HepG2 (cell line): ENCODE data around the gene DYDC2. TPM values are rescaled to one million over a fixed set of nuclear protein-coding genes. Genes with fewer than 3 reads are reported as not detected.
A peak's percentile ranks its signal among the peaks of the same experiment; 100 is the strongest.

Experiments used
- HIC2 ChIP-seq: sonication (generic); formaldehyde crosslinking; IDR thresholded peaks from 2 replicates; pipeline ENCODE4 v1.9.0; 2022; ENCODE audit warnings: low read depth, missing genetic modification reagents
- HNF1A ChIP-seq, 2 experiments: sonication (generic) in 1 of 2; formaldehyde crosslinking in 1 of 2; IDR thresholded peaks; 2 replicates each; pipeline versions ENCODE4 v1.4.0 to v1.6.1; 2016 to 2020; ENCODE audit warnings: borderline replicate concordance in 1 of 2, low read depth in 1 of 2, mild to moderate bottlenecking in 1 of 2, missing genetic modification reagents in 1 of 2
- MYNN ChIP-seq: sonication (generic); formaldehyde crosslinking; IDR thresholded peaks from 2 replicates; pipeline ENCODE4 v1.4.0; 2020; ENCODE audit warnings: mild to moderate bottlenecking, low read depth, missing genetic modification reagents
- NR2F2 ChIP-seq: IDR thresholded peaks from 2 replicates; pipeline ENCODE4 v1.6.1; 2012; ENCODE audit warnings: low read depth, inconsistent platforms, borderline replicate concordance
- SOX5 ChIP-seq: IDR thresholded peaks from 2 replicates; pipeline ENCODE4 v1.6.1; 2016; ENCODE audit warnings: borderline replicate concordance
- ZNF496 ChIP-seq: sonication (generic); formaldehyde crosslinking; IDR thresholded peaks from 2 replicates; pipeline ENCODE4 v1.8.1; 2023; ENCODE audit warnings: mild to moderate bottlenecking, moderate library complexity, missing genetic modification reagents; ENCODE audit not compliant: insufficient replicate concordance
- ZNF512B ChIP-seq: sonication (generic); formaldehyde crosslinking; IDR thresholded peaks from 2 replicates; pipeline ENCODE4 v1.5.1; 2020; ENCODE audit warnings: missing genetic modification reagents, mild to moderate bottlenecking, borderline replicate concordance
- ZNF703 ChIP-seq: sonication (generic); formaldehyde crosslinking; IDR thresholded peaks from 2 replicates; pipeline ENCODE4 v1.5.1; 2020; ENCODE audit warnings: missing genetic modification reagents, mild to moderate bottlenecking, moderate library complexity, borderline replicate concordance
- ZNF775 ChIP-seq: sonication (generic); formaldehyde crosslinking; IDR thresholded peaks from 2 replicates; pipeline ENCODE4 v1.4.0; 2020; ENCODE audit warnings: missing genetic modification reagents, mild to moderate bottlenecking, moderate library complexity, borderline replicate concordance
- polyA plus RNA-seq, 8 experiments: library from polyadenylated mRNA; depleted of rRNA in 3 of 8; stranded (reverse) in 7 of 8; unstranded in 1 of 8; fragments of >200 nt; fragmentation: Illumina TruSeq in 4 of 8; extraction: Trizol in 4 of 8; gene quantifications; 2 replicates each; pipeline versions ENCODE4 v1.2.1 to v1.2.3, GENCODE V29; 2011 to 2016; ENCODE audit warnings: low read depth in 4 of 8, missing spikeins in 1 of 8, mixed read lengths in 1 of 8; ENCODE audit not compliant: insufficient read depth in 1 of 8
- total RNA-seq, 5 experiments: library from RNA; depleted of rRNA; stranded (reverse); fragments of >200 nt; fragmentation: Illumina TruSeq; extraction: Trizol; gene quantifications; 2 replicates each; pipeline ENCODE4 v1.2.3, GENCODE V29; 2016; ENCODE audit warnings: low read depth in 1 of 5
- TF ChIP-seq, protein P1 (sequence below): sonication (generic); formaldehyde crosslinking; IDR thresholded peaks from 2 replicates; pipeline ENCODE4 v1.4.0; 2020; ENCODE audit warnings: missing genetic modification reagents, mild to moderate bottlenecking, borderline replicate concordance
- TF ChIP-seq, protein P2 (sequence below): fragments of 450-650 bp; IDR thresholded peaks from 2 replicates; pipeline ENCODE4 v1.6.1; 2017
- TF ChIP-seq, protein P3 (sequence below): sonication (generic); formaldehyde crosslinking; IDR thresholded peaks from 2 replicates; pipeline ENCODE4 v1.5.1; 2020; ENCODE audit warnings: missing genetic modification reagents, mild to moderate bottlenecking, borderline replicate concordance

DYDC2 gene
- total and polyA plus RNA-seq, 2 of the 13 experiments (the other 11 are each of a cell fraction or from before 2014, with no cell fraction given): 0.98 to 2.3 TPM

DNA sequence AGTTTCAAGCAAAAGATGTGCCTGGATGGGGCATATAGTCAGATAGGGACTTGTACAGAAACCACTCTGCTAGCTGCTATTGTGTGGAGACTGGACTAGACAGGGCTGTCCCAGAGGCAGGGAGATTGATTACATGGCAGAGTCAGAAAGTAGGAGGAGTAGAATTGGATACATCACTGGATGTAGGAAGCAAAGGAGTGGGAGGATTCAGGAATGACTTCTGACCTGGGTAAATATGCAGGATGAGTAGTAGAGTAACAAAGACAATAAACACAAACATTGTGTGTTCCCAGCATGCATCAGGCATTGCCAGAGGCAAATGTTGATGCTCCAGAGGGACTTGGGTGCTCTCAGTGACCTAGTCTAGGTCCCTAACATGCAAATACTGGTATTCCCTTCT, 36.2 kb upstream of the DYDC2 start (continued):
- TF ChIP-seq, protein P1, sequence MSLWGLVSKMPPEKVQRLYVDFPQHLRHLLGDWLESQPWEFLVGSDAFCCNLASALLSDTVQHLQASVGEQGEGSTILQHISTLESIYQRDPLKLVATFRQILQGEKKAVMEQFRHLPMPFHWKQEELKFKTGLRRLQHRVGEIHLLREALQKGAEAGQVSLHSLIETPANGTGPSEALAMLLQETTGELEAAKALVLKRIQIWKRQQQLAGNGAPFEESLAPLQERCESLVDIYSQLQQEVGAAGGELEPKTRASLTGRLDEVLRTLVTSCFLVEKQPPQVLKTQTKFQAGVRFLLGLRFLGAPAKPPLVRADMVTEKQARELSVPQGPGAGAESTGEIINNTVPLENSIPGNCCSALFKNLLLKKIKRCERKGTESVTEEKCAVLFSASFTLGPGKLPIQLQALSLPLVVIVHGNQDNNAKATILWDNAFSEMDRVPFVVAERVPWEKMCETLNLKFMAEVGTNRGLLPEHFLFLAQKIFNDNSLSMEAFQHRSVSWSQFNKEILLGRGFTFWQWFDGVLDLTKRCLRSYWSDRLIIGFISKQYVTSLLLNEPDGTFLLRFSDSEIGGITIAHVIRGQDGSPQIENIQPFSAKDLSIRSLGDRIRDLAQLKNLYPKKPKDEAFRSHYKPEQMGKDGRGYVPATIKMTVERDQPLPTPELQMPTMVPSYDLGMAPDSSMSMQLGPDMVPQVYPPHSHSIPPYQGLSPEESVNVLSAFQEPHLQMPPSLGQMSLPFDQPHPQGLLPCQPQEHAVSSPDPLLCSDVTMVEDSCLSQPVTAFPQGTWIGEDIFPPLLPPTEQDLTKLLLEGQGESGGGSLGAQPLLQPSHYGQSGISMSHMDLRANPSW (CRISPR knock-in tag): no peak
- TF ChIP-seq ZNF775: no peak
- TF ChIP-seq, protein P2, sequence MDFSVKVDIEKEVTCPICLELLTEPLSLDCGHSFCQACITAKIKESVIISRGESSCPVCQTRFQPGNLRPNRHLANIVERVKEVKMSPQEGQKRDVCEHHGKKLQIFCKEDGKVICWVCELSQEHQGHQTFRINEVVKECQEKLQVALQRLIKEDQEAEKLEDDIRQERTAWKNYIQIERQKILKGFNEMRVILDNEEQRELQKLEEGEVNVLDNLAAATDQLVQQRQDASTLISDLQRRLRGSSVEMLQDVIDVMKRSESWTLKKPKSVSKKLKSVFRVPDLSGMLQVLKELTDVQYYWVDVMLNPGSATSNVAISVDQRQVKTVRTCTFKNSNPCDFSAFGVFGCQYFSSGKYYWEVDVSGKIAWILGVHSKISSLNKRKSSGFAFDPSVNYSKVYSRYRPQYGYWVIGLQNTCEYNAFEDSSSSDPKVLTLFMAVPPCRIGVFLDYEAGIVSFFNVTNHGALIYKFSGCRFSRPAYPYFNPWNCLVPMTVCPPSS: no peak
- TF ChIP-seq ZNF703 (CRISPR knock-in tag): no peak
- 0 out of 2 replicates have a peak, but pooled peaks have one; percentile 28 for TF ChIP-seq ZNF512B (CRISPR knock-in tag)
- TF ChIP-seq, protein P3, sequence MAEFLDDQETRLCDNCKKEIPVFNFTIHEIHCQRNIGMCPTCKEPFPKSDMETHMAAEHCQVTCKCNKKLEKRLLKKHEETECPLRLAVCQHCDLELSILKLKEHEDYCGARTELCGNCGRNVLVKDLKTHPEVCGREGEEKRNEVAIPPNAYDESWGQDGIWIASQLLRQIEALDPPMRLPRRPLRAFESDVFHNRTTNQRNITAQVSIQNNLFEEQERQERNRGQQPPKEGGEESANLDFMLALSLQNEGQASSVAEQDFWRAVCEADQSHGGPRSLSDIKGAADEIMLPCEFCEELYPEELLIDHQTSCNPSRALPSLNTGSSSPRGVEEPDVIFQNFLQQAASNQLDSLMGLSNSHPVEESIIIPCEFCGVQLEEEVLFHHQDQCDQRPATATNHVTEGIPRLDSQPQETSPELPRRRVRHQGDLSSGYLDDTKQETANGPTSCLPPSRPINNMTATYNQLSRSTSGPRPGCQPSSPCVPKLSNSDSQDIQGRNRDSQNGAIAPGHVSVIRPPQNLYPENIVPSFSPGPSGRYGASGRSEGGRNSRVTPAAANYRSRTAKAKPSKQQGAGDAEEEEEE (CRISPR knock-in tag): no peak
- 0 out of 2 replicates have a peak, but pooled peaks have one; percentile 22 for TF ChIP-seq SOX5 (CRISPR knock-in tag)
- TF ChIP-seq ZNF496: no peak
- TF ChIP-seq HNF1A (IDR thresholded peaks at IDR 0.05; ENCODE audit: low read depth): no peak
- no peak for TF ChIP-seq HNF1A (CRISPR knock-in tag; IDR thresholded peaks at IDR 0.05; ENCODE audit: borderline replicate concordance)
- peak; percentile 58; the same call in 1 of the 2 replicates for TF ChIP-seq NR2F2
- TF ChIP-seq MYNN (CRISPR knock-in tag): no peak
- TF ChIP-seq HIC2 (CRISPR knock-in tag): no peak
